Esophagus muscularis mucosa (tissue), 3 donors: ENCODE data around the gene MYH15.

Experiments
- CTCF ChIP-seq, 3 experiments: fragments of 200-600 bp in 2 of 3; fragments of 450-650 bp in 1 of 3; sonication (generic) in 2 of 3; IDR thresholded peaks; one replicate each; pipeline ENCODE4 v1.5.1; 2017 to 2019; ENCODE audit warnings: antibody characterized with exemption in 3 of 3, mild to moderate bottlenecking in 2 of 3, moderate library complexity in 1 of 3
- POLR2AphosphoS5 ChIP-seq, 2 donors: sonication (generic); formaldehyde crosslinking; IDR thresholded peaks; one replicate each; pipeline ENCODE4 v1.6.1; 2017; ENCODE audit warnings: antibody characterized with exemption in 2 of 2

DNA sequence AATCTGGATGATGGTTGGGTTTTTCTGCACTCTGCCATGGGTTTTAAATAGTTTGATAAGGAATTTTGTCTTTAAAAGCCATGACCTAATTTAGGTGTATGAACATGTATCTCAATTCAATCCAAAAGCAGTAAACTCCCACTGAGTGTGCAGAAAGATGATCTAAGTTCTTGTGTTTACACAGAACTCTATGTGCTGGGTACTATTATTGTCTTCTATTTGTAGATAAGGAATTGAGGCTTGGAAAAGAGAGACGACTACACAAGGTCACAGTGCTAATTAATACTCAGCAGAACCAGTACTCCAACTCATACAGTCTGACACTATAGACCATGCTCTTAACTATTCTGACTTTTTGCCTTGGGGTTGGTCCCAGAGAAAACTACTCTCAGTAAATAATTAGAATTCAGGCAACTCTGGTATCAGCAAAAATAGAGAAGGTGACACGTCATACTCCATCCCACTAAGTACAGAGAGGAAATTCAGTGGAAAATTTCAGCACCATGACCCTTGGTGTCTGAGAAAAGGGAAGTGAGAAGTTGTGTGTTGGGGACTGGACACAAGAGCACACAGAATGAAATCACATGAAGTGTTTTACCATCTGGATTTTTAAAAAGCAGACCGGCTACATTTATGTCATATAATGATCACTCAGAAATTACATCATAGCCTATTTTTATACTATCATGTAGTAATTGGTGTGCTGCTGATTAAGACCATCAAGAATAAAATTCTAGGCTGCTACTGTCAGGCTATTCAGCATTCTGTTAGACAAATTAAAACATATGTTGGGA, 18.3 kb upstream of the MYH15 start:
- TF ChIP-seq CTCF (IDR thresholded peaks at IDR 0.05) (no peak), POLR2AphosphoS5 (IDR thresholded peaks at IDR 0.05) (no peak)
